A673 (cell line): ENCODE results near the gene HACE1. TPM values are rescaled to one million over a fixed set of nuclear protein-coding genes. Genes with fewer than 3 reads are reported as not detected.

Experiments used
- BruUV-seq: library from RNA; stranded (reverse); fragments of 400-500 nt; replicated peaks from 2 replicates; lab custom pipeline; 2021; lab: Mats Ljungman, UMichigan
- CTCF ChIA-PET: fragments of 300-600 bp; sonication (Branson Sonifier 250); formaldehyde crosslinking; loops from one replicate; lab custom pipeline; 2022; ENCODE audit warnings: antibody characterized with exemption; lab: Charles Lee
- POLR2A ChIA-PET: fragments of 300-600 bp; sonication (Branson Sonifier 250); formaldehyde crosslinking; loops from one replicate; lab custom pipeline; 2022; ENCODE audit warnings: antibody characterized with exemption; ENCODE audit not compliant: low non-redundant PET; lab: Charles Lee
- DNase-seq: peaks from one replicate; pipeline ENCODE4 v3.0.0-alpha.2; 2015; ENCODE audit warnings: low spot score
- H3K27ac ChIP-seq: fragments of 200-600 bp; sonication (generic); 2 replicates; pipeline ENCODE4 v1.5.1; 2016; ENCODE audit warnings: mixed run types, low read depth, mild to moderate bottlenecking, mixed read lengths, antibody characterized with exemption, low read length; ENCODE audit not compliant: poor library complexity, severe bottlenecking
- H3K27me3 ChIP-seq: fragments of 200-600 bp; sonication (generic); replicated peaks from 2 replicates; pipeline ENCODE4 v1.6.1; 2017; ENCODE audit warnings: mixed run types, low read depth, mild to moderate bottlenecking, mixed read lengths, antibody characterized with exemption, low read length; ENCODE audit not compliant: insufficient read depth, poor library complexity
- H3K36me3 ChIP-seq: fragments of 200-600 bp; sonication (generic); 2 replicates; pipeline ENCODE4 v1.6.1; 2016; ENCODE audit warnings: mixed run types, mild to moderate bottlenecking, mixed read lengths, antibody characterized with exemption, low read length; ENCODE audit not compliant: insufficient read depth, poor library complexity, severe bottlenecking
- H3K4me1 ChIP-seq: fragments of 200-600 bp; sonication (generic); 2 replicates; pipeline ENCODE4 v1.6.1; 2017; ENCODE audit warnings: mixed run types, mild to moderate bottlenecking, mixed read lengths, antibody characterized with exemption, low read length; ENCODE audit not compliant: insufficient read depth, poor library complexity, severe bottlenecking
- H3K4me3 ChIP-seq: fragments of 200-600 bp; sonication (generic); 2 replicates; pipeline ENCODE4 v1.5.1; 2016; ENCODE audit warnings: low read depth, mixed run types, mild to moderate bottlenecking, mixed read lengths, low read length; ENCODE audit not compliant: poor library complexity, severe bottlenecking
- H3K9me3 ChIP-seq: fragments of 200-600 bp; sonication (generic); 2 replicates; pipeline ENCODE4 v1.6.1; 2016; ENCODE audit warnings: mixed run types, low read depth, mild to moderate bottlenecking, mixed read lengths, antibody characterized with exemption, low read length; ENCODE audit not compliant: poor library complexity, severe bottlenecking
- CTCF ChIP-seq: fragments of 300-800, 200-600 bp; sonication (generic); conservative IDR thresholded peaks from 2 replicates; pipeline ENCODE4 v1.5.1; 2017; ENCODE audit warnings: low read depth, mild to moderate bottlenecking, antibody characterized with exemption, low read length, moderate library complexity, mixed read lengths
- EZH2 ChIP-seq: fragments of 200-600 bp; sonication (generic); IDR thresholded peaks from 2 replicates; pipeline ENCODE4 v1.6.1; 2017; ENCODE audit warnings: borderline replicate concordance, low read depth, mild to moderate bottlenecking, mixed read lengths, antibody characterized with exemption, low read length; ENCODE audit not compliant: poor library complexity, severe bottlenecking
- intact Hi-C: fragments of 100-400 bp; cut with micrococcal nuclease; formaldehyde crosslinking; loops from one replicate; pipeline ENCODE4 v1.10.0; 2022; ENCODE audit not compliant: unreplicated experiment
- total RNA-seq: library from RNA; stranded (reverse); gene quantifications from 2 replicates; pipeline ENCODE4 v1.2.3, GENCODE V29; 2021

HACE1 gene
- total RNA-seq, 1 experiment from 2014 or later = 16.3 TPM

GRCh38 chr6:104789770-104790190 is 69.9 kb downstream of the HACE1 start:
- peak; percentile 52 for DNase-seq
- H3K27ac ChIP-seq = no peak overlapping the region
- no peaks in the 10 kb centered on the region for H3K27me3 ChIP-seq
- H3K36me3 ChIP-seq = peaks cover 3% of the 10 kb centered on the region
- POLR2A ChIA-PET = no interaction called here
- H3K4me3 ChIP-seq = no peak overlapping the region
- no TSS peak for BruUV-seq
- intact Hi-C loops = loop anchor here (2.0 to 10.0 kb wide), 2 partner anchors 145 to 289 kb away; no protein-coding TSS in a partner anchor
- H3K9me3 ChIP-seq = no peaks in the 10 kb centered on the region
- TF ChIP-seq EZH2 = no peak
- peak; percentile 63 for TF ChIP-seq CTCF
- H3K4me1 ChIP-seq = peaks cover 7% of the 10 kb centered on the region
- CTCF ChIA-PET = interaction anchor here (0.6 to 0.7 kb wide), 9 partner anchors 22 to 471 kb away, joined by 3 to 4 read pairs (median 3); no protein-coding TSS in a partner anchor

- CTCF ChIA-PET = no interaction called here
- intact Hi-C loops = no loop called here
- Histone ChIP-seq H3K4me1 (peaks cover 10% of the 10 kb centered on the region), H3K27ac (no peak overlapping the region), H3K36me3 (peaks cover 3% of the 10 kb centered on the region), H3K27me3 (no peaks in the 10 kb centered on the region), H3K9me3 (no peaks in the 10 kb centered on the region), H3K4me3 (no peak overlapping the region)
- no peak for TF ChIP-seq EZH2
- TF ChIP-seq CTCF = no peak
- no TSS peak for BruUV-seq
- POLR2A ChIA-PET = no interaction called here
- DNase-seq = peak; percentile 38
Observed at GRCh38 chr6:104788400-104788799, 71.3 kb downstream of the HACE1 start.

GRCh38 chr6:104787305-104787704 is 72.4 kb downstream of the HACE1 start:
- intact Hi-C loops = no loop called here
- Histone ChIP-seq H3K27ac (no peak overlapping the region), H3K4me3 (no peak overlapping the region), H3K4me1 (peaks cover 10% of the 10 kb centered on the region), H3K27me3 (no peaks in the 10 kb centered on the region), H3K9me3 (no peaks in the 10 kb centered on the region), H3K36me3 (peaks cover 3% of the 10 kb centered on the region)
- ChIA-PET CTCF (no interaction called here), POLR2A (no interaction called here)
- BruUV-seq = no TSS peak
- no peak for DNase-seq
- TF ChIP-seq CTCF (no peak), EZH2 (no peak)
